CD4-positive, alpha-beta T cell treated with Interleukin-6 for 4 hours (primary cell): ENCODE data around the gene ZNF653.
"Not testable (repeated sequence)": the region's sequence is repeated elsewhere in the genome, so short reads cannot be mapped to it uniquely, and the experiment has no call there.

ENCODE experiments used
- DNase-seq: peaks from one replicate; pipeline ENCODE4 v3.0.0-alpha.2; 2020; ENCODE audit warnings: mixed read lengths

Gene ZNF653

DNA sequence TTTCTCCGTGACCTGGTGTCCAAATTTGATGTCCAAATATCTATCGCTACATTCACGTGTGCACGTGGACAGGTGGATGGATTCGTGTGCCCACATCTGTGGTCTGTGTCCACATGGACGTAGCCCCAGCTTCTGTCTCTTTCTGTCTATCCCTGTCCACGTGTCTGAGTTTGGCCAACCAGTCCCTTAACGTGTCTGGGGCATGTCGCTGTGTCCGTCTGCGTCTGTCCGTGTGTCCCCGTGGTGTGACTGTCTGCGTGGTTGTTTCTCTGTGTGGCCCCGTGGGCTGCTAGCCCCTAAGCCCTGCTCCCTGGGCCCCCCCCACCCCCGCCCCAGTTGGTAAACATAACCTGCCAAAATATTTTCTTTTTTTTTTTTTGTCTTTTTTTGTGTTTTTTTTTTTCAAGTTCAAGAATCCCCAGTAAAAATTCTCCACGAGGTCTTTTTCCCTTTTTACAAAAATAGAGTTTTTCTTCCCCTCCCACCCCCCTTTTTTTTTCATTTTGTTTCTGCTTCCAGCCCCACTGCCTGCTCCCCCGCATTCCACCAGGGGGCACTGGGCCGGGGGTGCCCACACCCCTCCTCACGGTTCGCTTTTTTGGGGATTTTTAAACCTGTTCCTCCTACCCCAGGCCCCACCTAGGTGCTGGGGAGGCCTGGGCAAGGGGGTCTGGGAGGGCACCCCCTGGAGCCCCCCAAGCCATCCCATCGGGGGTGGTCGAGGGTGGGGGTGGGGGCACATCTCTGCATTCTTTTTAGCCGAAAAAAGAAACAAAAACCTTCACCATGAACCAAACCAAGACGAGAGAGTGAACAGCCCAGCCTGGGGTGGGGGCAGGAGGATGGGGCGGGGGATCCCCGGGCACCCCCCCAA is 51.9 kb downstream of the ZNF653 start:
- peak; percentile 26 for DNase-seq

- no peak for DNase-seq
These were observed 52.9 kb downstream of the ZNF653 start for GRCh38 chr19:11452620-11453310.

- no peak for DNase-seq
These were observed 53.6 kb downstream of the ZNF653 start for GRCh38 chr19:11451871-11452619.

DNA sequence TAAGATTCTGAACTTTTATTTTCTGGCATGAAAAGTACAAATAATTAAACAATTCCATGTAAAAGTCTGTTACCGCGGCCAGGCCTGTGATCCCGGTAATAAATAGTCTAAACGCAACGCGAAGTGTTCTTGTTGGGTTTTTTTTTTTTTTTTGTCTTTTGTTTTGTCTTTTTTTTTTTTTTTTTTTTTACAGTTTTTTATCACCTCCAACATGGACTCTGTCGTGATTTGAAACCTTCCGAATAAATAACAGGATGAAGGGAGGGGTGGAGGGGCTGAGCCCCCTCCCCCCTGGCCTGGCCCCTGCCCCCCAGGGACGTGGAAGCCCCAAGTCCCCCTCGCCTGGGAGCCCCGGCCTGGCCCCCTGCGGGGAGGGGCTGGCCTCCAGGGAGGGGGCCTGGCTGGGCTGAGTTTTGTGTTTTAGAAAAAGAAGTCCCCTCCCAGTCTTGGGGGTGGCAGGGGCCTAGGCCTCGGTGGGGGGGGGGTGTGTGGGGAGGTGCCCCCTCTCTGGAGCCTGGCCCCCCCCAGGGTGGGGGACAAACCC is 54.2 kb downstream of the ZNF653 start:
- DNase-seq, result no peak

DNA sequence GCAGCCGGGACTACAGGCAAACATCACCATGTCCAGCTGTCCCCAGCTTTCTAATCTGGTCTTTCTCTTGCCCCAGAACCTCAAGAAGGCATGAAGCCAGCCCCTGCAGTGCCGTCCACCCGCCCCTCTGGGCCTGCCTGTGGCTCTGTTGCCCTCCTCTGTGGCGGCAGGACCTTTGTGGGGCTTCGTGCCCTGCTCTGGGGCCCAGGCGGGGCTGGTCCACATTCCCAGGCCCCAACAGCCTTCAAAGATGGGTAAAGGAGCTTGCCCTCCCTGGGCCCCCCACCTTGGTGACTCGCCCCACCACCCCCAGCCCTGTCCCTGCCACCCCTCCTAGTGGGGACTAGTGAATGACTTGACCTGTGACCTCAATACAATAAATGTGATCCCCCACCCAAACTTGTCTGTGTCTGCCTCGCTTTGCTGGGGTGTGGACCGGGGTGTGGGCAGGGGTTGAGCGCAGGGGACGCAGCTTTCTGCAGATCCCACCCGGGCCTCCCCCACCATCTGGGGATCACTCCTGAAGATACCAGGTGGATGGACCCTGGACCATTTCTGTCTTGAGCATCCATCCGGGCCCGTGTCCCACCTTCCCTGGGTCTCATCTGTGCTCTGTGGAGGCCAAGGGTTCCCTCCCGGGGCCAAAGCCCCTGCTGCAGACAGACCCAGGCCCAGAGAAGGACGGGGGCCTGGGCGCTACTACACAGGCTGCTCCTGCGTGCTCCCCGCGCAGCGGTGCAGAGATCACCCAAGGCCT is 54.9 kb downstream of the ZNF653 start:
- DNase-seq, result no peak

GRCh38 chr19:11448923-11449554 is 56.6 kb downstream of the ZNF653 start:
- no peak for DNase-seq

DNA sequence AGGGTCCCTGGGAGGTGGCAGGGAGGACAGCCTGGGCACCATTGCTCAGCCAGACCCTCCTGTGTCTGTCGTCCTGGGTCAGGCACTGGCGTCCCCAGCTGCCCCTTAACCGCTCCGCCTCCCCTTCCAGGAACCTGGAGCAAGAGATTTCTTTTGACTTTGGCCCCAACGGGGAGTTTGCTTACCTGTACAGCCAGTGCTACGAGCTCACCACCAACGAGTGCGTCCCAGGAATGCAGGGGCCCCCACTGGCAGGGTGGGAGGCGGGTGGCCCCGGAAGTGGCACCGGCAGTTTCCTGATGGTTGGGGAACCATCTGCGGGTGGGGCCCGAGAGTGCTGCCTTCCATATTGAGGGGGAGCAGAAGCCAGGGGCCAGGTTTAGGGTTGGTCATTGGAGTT is 57.2 kb downstream of the ZNF653 start:
- DNase-seq, result no peak

DNA sequence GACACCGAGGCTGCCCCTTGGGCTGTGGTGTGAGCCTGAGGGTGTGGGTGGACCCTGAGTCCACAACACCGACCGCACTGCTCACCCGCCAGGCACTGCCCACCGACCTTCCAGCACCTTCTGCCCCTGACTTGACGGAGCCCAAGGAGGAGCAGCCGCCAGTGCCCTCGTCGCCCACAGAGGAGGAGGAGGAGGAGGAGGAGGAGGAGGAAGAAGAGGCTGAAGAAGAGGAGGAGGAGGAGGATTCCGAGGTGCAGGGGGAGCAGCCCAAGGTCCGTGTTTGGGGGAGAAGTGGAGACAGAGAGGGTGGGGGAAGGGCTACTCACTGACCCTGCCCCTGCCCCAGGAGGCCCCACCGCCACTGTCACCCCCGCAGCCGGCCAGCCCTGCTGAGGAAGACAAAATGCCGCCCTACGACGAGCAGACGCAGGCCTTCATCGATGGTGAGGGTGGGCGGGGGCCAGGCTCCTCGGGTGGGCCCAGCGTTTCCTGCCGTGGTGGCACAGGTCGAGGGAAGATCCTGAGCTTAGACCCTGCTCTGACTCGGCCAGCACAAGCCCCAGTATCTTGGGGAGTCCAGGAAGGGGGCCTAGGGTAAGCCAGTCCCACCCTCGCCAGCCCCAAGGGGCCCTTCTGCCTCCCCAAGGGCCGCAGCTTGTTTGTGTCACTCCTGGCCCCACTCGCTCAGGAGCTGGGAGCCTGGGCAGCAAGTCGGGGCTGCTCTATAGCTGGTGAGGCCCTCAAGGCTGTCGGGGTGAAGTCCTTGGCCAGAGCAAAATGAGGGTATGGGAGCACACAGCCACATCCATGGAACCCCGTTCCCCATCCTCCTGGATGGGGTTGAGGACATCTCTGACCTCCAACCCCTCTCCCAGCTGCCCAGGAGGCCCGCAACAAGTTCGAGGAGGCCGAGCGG is 58.0 kb downstream of the ZNF653 start:
- no peak for DNase-seq

- DNase-seq, result peak; percentile 54
These were observed 58.9 kb downstream of the ZNF653 start for GRCh38 chr19:11446652-11447301.

DNA sequence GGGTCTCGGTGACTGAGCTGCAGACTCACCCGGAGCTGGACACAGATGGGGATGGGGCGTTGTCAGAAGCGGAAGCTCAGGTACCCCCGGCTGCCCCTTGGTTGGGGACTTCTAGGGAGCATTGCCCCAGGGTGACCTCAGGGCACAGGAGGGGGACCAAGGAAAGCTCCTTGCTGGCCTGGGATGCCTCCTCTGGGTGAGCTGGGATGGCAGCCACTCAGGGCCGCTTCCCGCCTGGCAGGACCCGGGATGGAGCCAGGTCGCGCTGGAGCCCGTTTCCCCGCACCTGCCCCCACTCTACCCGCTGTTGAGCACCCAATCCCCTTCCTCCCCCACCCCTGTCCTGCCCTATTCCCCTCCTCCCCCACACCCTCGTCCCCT is 59.4 kb downstream of the ZNF653 start:
- DNase-seq, result no peak

- DNase-seq, result no peak
These were observed 60.5 kb downstream of the ZNF653 start for GRCh38 chr19:11445141-11445540.

DNA sequence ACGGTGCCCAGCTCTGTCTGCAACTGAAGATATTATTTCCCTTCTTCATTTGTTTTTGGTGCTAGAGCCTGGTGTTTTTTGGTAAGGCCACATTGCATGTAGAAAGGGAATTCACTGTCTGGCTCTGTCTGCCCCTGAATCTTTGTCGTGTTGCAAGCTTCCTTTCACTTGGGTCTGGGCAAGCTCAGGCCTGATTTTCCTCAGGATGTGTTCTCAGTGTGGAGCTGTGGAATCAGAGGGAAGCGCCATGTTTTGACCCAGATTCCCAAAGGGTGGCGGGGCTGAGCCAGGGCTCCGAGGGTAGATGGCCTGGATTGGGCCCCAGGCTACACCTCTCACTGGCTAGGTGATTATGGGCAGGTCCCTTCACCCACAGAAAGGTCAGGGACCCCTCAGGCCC is 61.6 kb downstream of the ZNF653 start:
- no peak for DNase-seq

GRCh38 chr19:11437955-11438354 is 67.7 kb downstream of the ZNF653 start:
- no peak for DNase-seq

DNA sequence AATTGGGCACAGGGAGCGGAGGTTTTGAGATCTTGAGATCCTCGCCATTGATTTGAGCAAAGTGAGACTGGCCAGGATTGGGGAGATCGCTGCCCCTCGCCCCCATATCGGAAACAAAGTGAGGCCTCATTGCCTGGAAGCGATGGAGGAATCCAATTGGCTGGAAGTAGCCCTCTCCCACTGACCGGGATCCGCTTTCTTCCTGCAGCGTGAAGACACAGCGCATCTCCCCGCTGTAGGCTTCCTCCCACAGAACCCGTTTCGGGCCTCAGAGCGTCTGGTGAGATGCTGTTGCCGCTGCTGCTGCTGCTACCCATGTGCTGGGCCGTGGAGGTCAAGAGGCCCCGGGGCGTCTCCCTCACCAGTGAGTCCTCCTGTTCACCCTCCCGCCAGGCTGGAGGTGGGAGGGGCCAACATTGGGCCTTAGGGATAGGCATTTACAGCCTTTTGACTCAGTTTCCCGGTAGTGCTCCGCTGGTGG is 69.8 kb downstream of the ZNF653 start:
- DNase-seq, result no peak

DNA sequence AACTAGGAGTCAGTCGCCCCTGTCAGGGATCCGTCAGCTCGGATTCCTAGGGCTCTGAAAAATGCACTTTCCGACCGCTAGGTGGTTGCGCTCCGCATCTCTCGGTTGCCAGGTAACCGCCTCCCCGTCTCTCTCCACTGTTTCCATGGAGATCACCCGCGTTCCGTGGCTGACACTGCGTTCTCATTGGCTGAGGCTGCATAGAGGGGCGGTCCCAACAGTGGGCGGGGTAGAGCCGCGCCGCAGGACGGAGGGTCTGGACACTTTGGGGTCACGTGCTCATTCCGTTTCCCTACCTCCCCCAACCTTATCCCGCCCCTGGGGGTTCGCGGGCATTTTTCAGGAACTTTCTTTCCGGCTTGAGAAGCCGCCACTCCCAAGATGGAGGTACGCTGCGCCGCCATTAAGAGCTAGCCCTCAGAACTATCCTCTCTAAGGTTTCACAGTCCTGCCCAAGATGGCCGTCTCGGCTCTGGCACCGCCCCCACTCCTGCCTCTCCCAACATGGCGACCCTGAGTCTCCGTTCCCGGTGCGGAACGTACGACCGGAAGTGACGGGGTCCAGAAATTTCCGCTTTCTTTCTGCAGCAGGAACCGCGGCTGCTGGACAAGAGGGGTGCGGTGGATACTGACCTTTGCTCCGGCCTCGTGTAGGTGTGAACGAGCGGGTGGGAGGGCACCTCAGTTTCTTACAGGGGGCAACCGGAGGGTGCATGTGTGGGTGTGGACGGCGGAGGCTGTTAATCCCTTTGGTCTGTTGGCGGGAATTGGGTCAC is 70.4 kb downstream of the ZNF653 start, which contains the start of the genes ODAD3 and PRKCSH:
Gene ODAD3 (minus strand): TSS at position 65 of the 776 bp plus-strand sequence. CDS start 105 bp downstream, outside the sequence.
Gene PRKCSH (plus strand): TSS at position 579 of the 776 bp plus-strand sequence. CDS start 483 bp downstream, outside the sequence.
- DNase-seq, result peak; percentile 99

- no peak for DNase-seq
These were observed 71.0 kb downstream of the ZNF653 start for GRCh38 chr19:11434703-11435056.

DNA sequence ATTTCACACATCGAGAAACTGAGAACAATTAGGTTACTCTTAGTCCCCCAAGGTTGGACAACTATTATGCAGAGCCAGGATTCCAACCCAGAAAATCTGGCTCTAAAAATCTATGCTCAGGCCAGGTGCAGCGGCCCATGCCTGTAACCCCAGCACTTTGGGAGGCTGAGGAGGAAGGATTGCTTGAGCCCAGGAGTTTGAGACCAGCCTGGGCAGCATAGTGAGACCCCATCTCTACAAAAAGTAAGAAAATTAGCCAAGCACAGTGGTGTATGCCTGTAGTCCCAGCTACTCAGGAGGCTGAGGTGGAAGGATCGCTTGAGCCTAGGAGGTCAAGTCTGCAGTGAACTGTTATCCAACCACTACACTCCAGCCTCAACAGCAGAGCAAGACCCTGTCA is 72.1 kb downstream of the ZNF653 start:
- DNase-seq, result not testable (repeated sequence)
